GM21825 (cell line): ENCODE data around the gene SERTAD2.

Experiments used
- ATAC-seq: cut with Tn5 transposase; IDR thresholded peaks from one replicate; pipeline ENCODE4 v1.9.1; 2021; ENCODE audit warnings: mild to moderate bottlenecking, moderate library complexity; ENCODE audit not compliant: unreplicated experiment

Gene SERTAD2

GRCh38 chr2:64630752-64631151 is 23.0 kb downstream of the SERTAD2 start:
- ATAC-seq = no peak

- ATAC-seq = no peak
These were observed 23.8 kb downstream of the SERTAD2 start for GRCh38 chr2:64629875-64630274.

- ATAC-seq = no peak
These were observed 24.4 kb downstream of the SERTAD2 start for GRCh38 chr2:64629329-64629781.

GRCh38 chr2:64627860-64628841 is 25.6 kb downstream of the SERTAD2 start:
- no peak for ATAC-seq

- ATAC-seq = no peak
These were observed 26.6 kb downstream of the SERTAD2 start for GRCh38 chr2:64626963-64627760.

- ATAC-seq = no peak
These were observed 27.4 kb downstream of the SERTAD2 start for GRCh38 chr2:64626146-64626809.

GRCh38 chr2:64625299-64626145 is 28.2 kb downstream of the SERTAD2 start:
- no peak for ATAC-seq

- ATAC-seq = no peak
These were observed 28.9 kb downstream of the SERTAD2 start for GRCh38 chr2:64624862-64625261.

- ATAC-seq = no peak
These were observed 29.6 kb downstream of the SERTAD2 start for GRCh38 chr2:64624108-64624610.

- no peak for ATAC-seq
These were observed 30.4 kb downstream of the SERTAD2 start for GRCh38 chr2:64623242-64623850.

- ATAC-seq = no peak
These were observed 31.1 kb downstream of the SERTAD2 start for GRCh38 chr2:64622443-64623241.

GRCh38 chr2:64620661-64621060 is 33.1 kb downstream of the SERTAD2 start:
- no peak for ATAC-seq

GRCh38 chr2:64617631-64618151 is 36.0 kb downstream of the SERTAD2 start:
- no peak for ATAC-seq

- ATAC-seq = no peak
These were observed 37.7 kb downstream of the SERTAD2 start for GRCh38 chr2:64615844-64616536.

GRCh38 chr2:64615192-64615763 is 38.4 kb downstream of the SERTAD2 start:
- no peak for ATAC-seq

- no peak for ATAC-seq
These were observed 40.4 kb downstream of the SERTAD2 start for GRCh38 chr2:64613276-64613675.

- ATAC-seq = no peak
These were observed 41.0 kb downstream of the SERTAD2 start for GRCh38 chr2:64612575-64613195.
